Keratinocyte (primary cell): ENCODE results near the gene POLR2A. TPM values are rescaled to one million over a fixed set of nuclear protein-coding genes. Genes with fewer than 3 reads are reported as not detected.

ENCODE experiments used
- DNase-seq: peaks from one replicate; pipeline ENCODE4 v3.0.0-alpha.2; 2011; ENCODE audit warnings: low read depth, missing footprints, low spot score
- FAIRE-seq: peaks from 2 replicates; lab custom pipeline; 2011; peaks lifted over from hg19 to GRCh38; lab: Jason Lieb, UNC
- H2AFZ ChIP-seq: 2 replicates; pipeline ENCODE4 v1.6.0; 2012; ENCODE audit warnings: low read length, control low read depth, inconsistent platforms; ENCODE audit not compliant: control insufficient read depth
- H3K27ac ChIP-seq: 2 replicates; pipeline ENCODE4 v1.5.1; 2011; ENCODE audit warnings: low read length; ENCODE audit not compliant: control insufficient read depth, insufficient read depth
- H3K27me3 ChIP-seq: 3 replicates; pipeline ENCODE4 v1.6.0; 2011; ENCODE audit warnings: low read length; ENCODE audit not compliant: control insufficient read depth, insufficient read depth; ENCODE audit errors: extremely low read depth
- H3K36me3 ChIP-seq, 2 experiments: 2 replicates in 1 of 2; 3 replicates in 1 of 2; pipeline ENCODE4 v1.5.1; 2011; ENCODE audit warnings: low read length in 2 of 2, mild to moderate bottlenecking in 1 of 2; ENCODE audit not compliant: control insufficient read depth in 2 of 2, insufficient read depth in 2 of 2; ENCODE audit errors: extremely low read depth in 1 of 2
- H3K4me1 ChIP-seq: 3 replicates; pipeline ENCODE4 v1.5.1; 2011; ENCODE audit warnings: low read length; ENCODE audit not compliant: control insufficient read depth, insufficient read depth; ENCODE audit errors: extremely low read depth
- H3K4me2 ChIP-seq: 3 replicates; pipeline ENCODE4 v1.6.0; 2011; ENCODE audit warnings: low read depth, low read length; ENCODE audit not compliant: control insufficient read depth, insufficient read depth; ENCODE audit errors: extremely low read depth
- H3K4me3 ChIP-seq, 3 experiments: fragments of 200-600 bp in 1 of 3; sonication (generic) in 1 of 3; 2 replicates in 2 of 3; 3 replicates in 1 of 3; pipeline ENCODE4 v1.5.1; 2011 to 2016; ENCODE audit warnings: low read length in 3 of 3, mild to moderate bottlenecking in 3 of 3, control low read depth in 2 of 3, inconsistent platforms in 1 of 3, low read depth in 1 of 3, mixed read lengths in 1 of 3, mixed run types in 1 of 3, moderate library complexity in 1 of 3; ENCODE audit not compliant: control insufficient read depth in 2 of 3, insufficient read depth in 2 of 3; ENCODE audit errors: extremely low read depth in 1 of 3
- H3K79me2 ChIP-seq: 2 replicates; pipeline ENCODE4 v1.6.0; 2012; ENCODE audit warnings: low read length; ENCODE audit not compliant: control insufficient read depth, insufficient read depth
- H3K9ac ChIP-seq: 3 replicates; pipeline ENCODE4 v1.6.0; 2011; ENCODE audit warnings: low read length; ENCODE audit not compliant: control insufficient read depth, insufficient read depth; ENCODE audit errors: extremely low read depth
- H3K9me1 ChIP-seq: 3 replicates; pipeline ENCODE4 v1.6.0; 2011; ENCODE audit warnings: low read length; ENCODE audit not compliant: control insufficient read depth, insufficient read depth; ENCODE audit errors: extremely low read depth
- H3K9me3 ChIP-seq: 2 replicates; pipeline ENCODE4 v1.5.1; 2012; ENCODE audit warnings: low read depth, low read length; ENCODE audit not compliant: control insufficient read depth
- H4K20me1 ChIP-seq: 3 replicates; pipeline ENCODE4 v1.6.0; 2011; ENCODE audit warnings: low read length; ENCODE audit not compliant: control insufficient read depth, insufficient read depth; ENCODE audit errors: extremely low read depth
- CTCF ChIP-seq, 3 experiments: IDR thresholded peaks in 1 of 3; conservative IDR thresholded peaks in 1 of 3; optimal IDR thresholded peaks in 1 of 3; 2 replicates in 2 of 3; 3 replicates in 1 of 3; pipeline versions ENCODE3 to v1.5.1; 2011; ENCODE audit warnings: low read length in 3 of 3, mild to moderate bottlenecking in 3 of 3, moderate library complexity in 2 of 3, control low read depth in 1 of 3, inconsistent platforms in 1 of 3; ENCODE audit not compliant: insufficient read depth in 2 of 3; ENCODE audit errors: extremely low read depth in 1 of 3
- EZH2 ChIP-seq: IDR thresholded peaks from one replicate; pipeline ENCODE4 v1.6.1; 2012; ENCODE audit warnings: inconsistent platforms, mild to moderate bottlenecking, low read length, moderate library complexity
- dilution Hi-C: fragments of 300-500 bp; cut with MboI; formaldehyde crosslinking; loops from one replicate; pipeline ENCODE4 v1.7.0; 2020; ENCODE audit warnings: low sequenced_read_pairs; ENCODE audit not compliant: extremely low pct_ligation_motif_present
- polyA plus RNA-seq, 5 experiments: library from polyadenylated mRNA; depleted of rRNA in 3 of 5; stranded (reverse) in 3 of 5; stranded (forward) in 1 of 5; unstranded in 1 of 5; fragments of >200 nt; gene quantifications; 1 replicate in 1 of 5; 2 replicates in 3 of 5; 3 replicates in 1 of 5; pipeline versions ENCODE4 v1.2.1 to v1.2.3, GENCODE V29; 2011 to 2012; ENCODE audit warnings: missing spikeins in 2 of 5, low read depth in 1 of 5, low replicate concordance in 1 of 5

Gene POLR2A
- polyA plus RNA-seq, 1 donor (not counting 4 experiments of a cell fraction or from before 2014, with no cell fraction given), result 17.5 TPM

- H3K27me3 ChIP-seq, result no peaks in the 10 kb centered on the region
- no peak overlapping the region for H2AFZ ChIP-seq
- no peaks in the 10 kb centered on the region for H3K9me1 ChIP-seq
- H3K4me2 ChIP-seq, result no peak overlapping the region
- no peak overlapping the region for H3K4me3 ChIP-seq
- dilution Hi-C loops, result no loop called here
- H3K9ac ChIP-seq, result no peak overlapping the region
- TF ChIP-seq EZH2 (no peak), CTCF (optimal IDR thresholded peaks at IDR 0.05 in 1 of 3, IDR thresholded peaks at IDR 0.05 in 1 of 3, conservative IDR thresholded peaks at IDR 0.05 in 1 of 3; ENCODE audit: extremely low read depth in 1 of 3, insufficient read depth in 2 of 3, low read length in 3 of 3) (no peak)
- H4K20me1 ChIP-seq, result no peaks in the 10 kb centered on the region
- H3K4me1 ChIP-seq, result no peaks in the 10 kb centered on the region
- H3K36me3 ChIP-seq, result no peaks in the 10 kb centered on the region
- H3K9me3 ChIP-seq, result peaks cover 3% of the 10 kb centered on the region
- H3K79me2 ChIP-seq, result no peaks in the 10 kb centered on the region
- FAIRE-seq (no peak), DNase-seq (no peak)
- no peak overlapping the region for H3K27ac ChIP-seq
These were observed 44.7 kb downstream of the POLR2A start for GRCh38 chr17:7528842-7529241.

GRCh38 chr17:7530023-7530900, 46.1 kb downstream of the POLR2A start:
- Histone ChIP-seq H3K4me1 (no peaks in the 10 kb centered on the region), H3K79me2 (no peaks in the 10 kb centered on the region), H3K9me1 (no peaks in the 10 kb centered on the region), H3K36me3 (no peaks in the 10 kb centered on the region), H3K27ac (no peak overlapping the region), H3K4me2 (no peak overlapping the region), H4K20me1 (no peaks in the 10 kb centered on the region), H3K9ac (no peak overlapping the region), H3K4me3 (no peak overlapping the region), H3K27me3 (no peaks in the 10 kb centered on the region), H2AFZ (no peak overlapping the region), H3K9me3 (peaks cover 3% of the 10 kb centered on the region)
- FAIRE-seq, result no peak
- dilution Hi-C loops, result no loop called here
- DNase-seq, result no peak
- TF ChIP-seq EZH2, result no peak
- no peak for TF ChIP-seq CTCF (optimal IDR thresholded peaks at IDR 0.05 in 1 of 3, IDR thresholded peaks at IDR 0.05 in 1 of 3, conservative IDR thresholded peaks at IDR 0.05 in 1 of 3; ENCODE audit: extremely low read depth in 1 of 3, insufficient read depth in 2 of 3, low read length in 3 of 3)
